DMS114 treated with DMSO at 0.1 percent for 48 hours (cell line): Measurements from ENCODE around the gene SERPINA10.
"Not testable (repeated sequence)": the region's sequence is repeated elsewhere in the genome, so short reads cannot be mapped to it uniquely, and the experiment has no call there.

ENCODE experiments used
- DNase-seq: peaks from one replicate; lab custom pipeline; 2025; ENCODE audit not compliant: unreplicated experiment; lab: John Stamatoyannopoulos, UW

SERPINA10 gene

DNA sequence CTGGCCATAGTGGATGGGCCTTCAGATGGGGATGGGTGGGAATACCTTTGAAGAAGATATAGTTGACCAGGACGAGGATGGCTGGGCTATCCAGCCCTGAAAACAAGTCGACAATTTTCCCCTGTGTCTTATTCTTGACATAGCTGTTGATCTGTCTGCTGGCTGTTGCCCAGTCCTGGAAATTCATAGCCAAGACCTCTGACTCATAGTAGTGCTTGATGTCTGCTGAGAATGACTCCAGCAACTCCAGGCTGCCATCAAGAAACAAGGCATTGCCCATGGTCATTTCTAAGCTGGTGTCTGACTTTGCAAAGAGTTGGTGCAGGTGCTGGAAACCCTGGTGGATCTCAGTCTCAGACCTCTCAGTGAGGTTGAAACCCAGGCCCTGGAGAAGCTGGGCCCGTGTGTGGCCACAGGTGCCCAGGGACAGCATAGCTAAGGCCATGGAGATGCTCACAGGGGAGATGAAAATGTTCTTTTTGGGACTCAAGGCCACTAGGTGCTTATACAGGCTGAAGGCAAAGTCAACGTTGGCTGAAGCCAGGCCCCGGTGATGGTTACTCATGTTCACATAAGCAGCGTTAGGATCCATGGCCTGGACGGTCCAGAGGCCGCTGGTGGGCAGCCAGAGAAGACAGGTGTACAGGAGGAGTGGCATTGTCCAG lies 21.1 kb upstream of the SERPINA10 start:
- no peak for DNase-seq

DNA sequence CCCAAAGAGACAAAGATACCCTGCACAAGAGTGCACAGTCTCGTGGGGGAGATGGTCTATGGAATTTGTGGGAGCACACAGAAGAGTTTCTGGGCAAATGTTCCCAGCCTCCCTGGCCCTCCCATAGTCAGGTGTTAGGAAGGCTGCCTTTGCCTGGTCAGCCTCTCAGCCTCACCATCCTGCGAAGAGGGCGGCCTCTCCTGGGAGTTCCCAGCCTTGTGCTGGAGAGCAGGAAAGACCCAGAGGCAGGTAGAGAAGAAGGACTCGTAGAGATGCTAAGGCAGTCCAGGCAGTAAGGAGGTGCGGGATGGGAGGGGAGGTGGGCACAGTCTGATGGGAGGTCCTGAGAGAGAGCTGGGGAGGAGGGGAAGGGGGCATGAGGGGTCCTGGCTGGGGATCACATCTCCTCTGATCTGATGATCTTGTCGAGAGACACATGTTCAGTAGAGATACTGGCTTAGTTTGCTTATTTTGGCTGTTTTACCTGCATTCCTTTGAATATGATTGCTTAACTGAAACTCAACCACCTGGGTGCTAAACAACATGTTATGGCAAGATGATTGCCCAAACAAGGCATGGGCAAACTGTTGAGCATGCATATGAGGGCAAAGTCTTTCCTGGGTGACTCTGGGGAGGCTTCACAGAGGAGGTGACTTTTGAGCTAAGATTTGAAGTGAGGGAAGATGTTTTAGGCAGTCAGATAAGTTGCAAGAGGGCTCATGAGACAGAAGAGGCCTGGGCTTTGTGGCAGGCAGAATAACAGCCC lies 19.6 kb upstream of the SERPINA10 start:
- DNase-seq: no peak

DNA sequence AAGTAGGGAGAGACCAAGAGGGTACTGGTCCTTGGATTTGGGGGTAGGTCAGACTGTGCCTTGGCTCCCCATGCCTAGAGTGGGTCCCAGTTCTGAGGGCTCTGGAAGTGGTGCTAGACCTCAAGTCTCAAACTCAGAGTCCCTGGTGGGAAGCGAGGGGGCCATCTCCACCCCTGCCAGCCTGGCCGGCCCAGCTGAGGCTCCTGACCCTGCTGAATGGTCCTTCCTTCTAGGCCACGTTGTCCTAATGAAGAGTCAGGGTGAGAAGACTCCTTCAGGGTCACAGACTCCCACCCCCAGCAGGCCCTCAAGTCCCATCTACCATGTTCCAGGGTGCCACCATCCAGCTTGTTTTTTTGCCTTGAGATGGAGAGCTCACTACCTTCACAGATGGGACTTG lies 17.2 kb upstream of the SERPINA10 start:
- no peak for DNase-seq

DNA sequence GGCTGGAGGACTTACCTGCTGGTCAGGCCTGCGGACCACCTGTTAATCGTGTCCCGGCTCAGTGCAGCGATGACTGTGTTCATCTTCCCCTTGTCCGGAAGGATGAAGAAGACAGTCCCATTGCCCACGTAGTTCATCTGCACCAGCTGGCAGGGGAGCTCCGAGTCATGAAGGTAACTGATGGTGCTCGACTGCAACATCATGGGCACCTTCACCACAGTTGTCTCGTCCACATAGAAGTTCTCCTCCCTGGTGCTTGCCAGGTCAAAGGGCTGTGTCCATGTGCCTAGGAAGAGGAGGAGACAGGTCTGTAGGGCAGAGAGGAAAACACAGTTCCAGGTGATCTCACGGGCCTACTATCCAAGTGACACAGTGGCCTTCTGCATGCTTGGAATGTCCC lies 16.7 kb upstream of the SERPINA10 start:
- DNase-seq: no peak

DNA sequence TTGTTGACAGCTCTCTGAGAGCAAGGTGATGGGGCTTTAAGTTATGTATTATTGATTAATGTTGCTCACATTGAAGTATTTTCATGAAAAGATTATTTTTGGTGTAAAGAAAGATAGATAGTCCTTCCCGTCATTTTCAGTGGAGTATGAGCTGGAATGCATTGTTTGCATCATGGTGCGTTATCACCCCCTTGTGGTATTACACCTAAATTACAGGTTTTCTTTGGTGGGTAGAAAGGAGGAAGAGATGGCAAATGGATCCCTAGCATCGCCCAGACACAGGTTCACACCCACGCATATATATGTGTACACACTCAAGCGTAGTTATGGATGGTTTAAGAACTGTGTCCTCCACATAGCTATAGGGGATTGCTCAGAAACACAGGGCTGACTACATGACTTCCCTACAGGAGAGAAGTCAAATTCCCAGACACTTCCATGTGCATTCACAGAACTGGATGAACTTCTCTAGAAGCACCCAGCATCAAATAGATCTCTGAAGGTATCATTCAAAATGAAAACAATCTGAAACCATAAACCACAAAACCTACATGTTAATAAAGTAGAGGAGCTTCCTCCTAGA lies 14.4 kb upstream of the SERPINA10 start:
- DNase-seq: no peak

DNA sequence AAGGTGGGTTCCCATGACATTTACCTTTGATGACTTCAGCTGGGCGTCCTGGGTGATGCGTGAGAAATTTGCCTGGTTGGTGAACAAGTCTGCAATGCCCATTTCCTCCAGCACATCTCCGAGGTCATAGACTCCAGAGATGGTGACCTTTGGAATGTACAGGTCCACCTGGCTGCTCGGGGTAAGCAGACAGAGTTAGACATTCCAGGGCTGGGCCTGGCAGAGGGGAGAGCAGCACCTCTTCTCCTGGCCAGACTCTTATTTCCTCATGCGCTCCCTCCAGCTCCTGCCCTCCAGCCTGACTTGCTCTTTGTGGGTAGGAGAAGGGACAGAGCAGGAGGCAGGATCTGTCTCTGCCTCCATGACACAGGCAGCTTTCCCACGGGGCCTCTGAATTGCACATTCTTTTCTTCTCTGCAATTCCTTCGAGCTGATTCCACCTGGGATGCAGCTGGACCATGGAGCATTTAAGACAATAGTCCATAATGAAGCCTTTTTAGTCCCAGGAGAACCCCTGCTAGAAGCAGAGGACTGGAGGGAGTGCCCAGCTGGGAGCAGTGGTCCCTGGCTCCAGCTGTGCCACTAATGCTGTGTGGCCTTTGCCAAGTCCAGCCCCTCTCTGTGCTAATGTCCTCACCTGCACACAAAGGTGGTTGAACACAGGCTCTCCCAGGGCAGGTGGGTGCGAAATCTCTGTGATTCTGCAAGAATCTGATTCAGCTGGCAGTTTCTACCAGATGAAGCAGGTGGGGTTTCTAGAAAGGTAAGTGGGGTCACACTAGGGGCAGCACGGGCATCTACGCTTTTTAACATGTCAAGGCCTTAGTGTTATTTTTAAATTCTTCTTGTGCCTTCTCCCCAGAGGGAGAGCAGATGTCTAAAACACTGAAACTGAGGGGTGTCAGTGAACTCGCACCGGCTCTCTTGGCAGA lies 13.2 kb upstream of the SERPINA10 start:
- no peak for DNase-seq

DNA sequence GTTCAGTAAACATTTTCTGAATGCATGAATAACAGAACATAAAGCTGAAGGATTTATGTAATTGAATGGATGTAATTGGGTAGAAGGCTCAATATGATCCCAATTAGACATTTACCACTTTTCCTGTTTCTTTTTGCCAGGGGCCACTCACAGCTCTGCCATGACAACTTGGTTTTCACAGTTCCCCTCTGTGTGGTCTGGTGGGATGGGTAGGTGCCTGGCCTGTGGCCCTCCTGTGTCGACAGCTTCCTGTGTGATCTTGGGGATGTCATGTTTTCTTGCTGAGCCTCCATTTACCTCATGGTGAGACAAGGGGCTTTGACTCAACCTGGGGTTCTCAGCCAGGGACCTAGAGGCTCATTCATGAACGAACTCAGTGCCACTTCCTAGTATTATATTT lies 12.6 kb upstream of the SERPINA10 start:
- no peak for DNase-seq

DNA sequence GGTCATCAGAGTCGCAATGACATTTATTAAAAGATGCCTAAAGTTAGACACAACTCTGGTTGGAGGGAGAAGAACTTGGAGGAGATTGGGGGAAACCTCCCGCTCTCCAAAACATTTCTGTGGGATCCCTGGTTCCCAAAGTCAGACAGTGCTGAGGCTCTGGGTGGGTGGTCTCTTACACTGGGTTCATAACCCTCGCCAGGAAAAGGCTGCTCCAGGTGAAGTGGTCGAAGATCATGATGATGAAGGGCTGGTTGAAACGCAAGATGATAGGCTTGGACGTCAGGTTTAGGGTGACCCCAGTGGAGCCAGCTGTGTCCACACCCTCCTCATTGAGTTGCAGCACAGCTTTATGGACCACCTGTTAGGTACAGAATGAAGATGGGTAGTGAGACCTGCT lies 11.2 kb upstream of the SERPINA10 start:
- no peak for DNase-seq

DNA sequence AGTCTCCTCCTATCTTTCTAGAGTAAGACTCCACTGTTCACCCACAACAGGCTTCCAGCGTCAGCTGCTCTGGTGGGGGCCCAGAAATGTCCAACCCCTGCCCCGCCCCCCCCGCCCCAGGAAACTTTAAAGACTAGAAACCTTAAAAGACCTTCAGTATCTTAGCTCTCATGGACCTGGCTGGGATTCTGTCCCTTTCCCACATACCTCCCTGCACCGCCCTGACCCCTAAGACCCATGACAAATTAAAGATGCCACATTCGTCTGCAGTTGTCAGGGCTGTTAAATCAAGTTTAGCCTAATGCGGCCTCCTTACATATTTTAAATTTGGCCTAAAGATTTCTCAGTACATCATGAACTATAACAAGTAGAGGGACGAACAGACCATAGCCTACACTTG lies 10.0 kb upstream of the SERPINA10 start:
- no peak for DNase-seq

DNA sequence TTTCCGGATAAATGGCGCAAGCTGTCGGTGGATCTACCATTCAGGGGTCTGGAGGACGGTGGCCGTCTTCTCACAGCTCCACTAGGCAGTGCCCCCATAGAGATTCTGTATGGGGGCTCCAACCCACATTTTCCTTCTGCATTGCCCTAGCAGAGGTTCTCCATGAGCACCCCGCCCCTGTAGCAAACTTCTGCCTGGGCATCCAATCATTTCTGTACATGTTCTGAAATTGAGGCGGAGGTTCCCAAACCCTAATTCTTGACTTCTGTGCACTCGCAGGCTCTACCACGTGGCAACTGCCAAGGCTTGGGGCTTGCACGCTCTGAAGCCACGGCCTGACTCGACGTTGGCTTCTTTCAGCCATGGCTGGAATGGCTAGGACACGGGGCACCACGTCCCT lies 5.1 kb upstream of the SERPINA10 start:
- DNase-seq: no peak

DNA sequence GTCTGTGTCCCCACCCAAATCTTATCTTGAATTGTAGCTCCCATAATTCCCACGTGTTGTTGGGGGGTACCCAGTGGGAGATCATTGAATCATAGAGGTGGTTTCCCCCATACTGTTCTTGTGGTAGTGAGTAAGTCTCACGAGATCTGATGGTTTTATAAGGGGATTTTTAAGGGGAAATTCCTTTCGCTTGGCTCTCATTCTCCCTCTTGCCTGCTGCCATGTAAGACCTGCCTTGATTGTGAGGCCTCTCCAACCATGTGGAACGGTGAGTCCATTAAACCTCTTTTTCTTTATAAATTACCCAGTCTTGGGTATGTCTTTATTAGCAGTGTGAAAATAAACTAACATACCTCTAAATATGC lies 3.1 kb upstream of the SERPINA10 start:
- DNase-seq: not testable (repeated sequence)

DNA sequence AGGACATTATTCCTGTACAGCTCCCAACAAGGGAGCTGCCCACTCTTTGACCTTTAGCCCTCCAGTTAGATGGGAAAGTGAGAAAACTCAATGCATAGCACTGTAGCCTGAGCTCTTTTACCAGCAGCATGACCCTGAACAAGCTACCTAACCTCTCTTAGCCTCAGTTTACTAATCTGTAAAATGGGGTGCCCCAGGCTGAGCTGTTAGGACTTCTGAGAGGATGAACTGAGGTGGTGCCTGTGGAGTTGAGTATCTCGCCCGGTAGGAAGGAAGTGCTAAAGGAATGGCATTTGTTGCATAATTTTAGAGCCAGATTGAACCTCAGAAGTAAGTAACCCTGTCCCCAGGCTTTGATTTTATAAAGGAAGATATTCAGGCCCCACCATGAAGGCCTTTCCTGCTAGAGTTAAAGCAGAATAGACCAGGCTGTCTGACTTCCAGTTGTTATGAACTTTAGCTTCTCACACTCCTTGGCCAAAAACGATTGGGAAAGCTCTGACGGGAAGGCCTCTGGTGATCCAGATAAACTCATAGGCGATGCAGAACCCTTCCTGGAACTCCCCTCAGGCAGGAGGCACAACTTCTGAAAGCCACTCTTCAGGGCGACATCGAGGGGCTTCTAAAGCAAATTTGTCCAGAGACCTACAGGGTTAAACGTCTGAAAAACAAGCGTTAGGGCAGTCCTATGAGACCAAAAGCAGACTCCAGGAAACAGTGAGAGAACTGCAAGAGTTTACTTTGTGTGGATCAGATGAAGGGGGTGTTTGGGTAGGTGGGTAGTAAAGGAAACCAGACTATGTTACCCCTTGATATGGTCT lies 2.5 kb upstream of the SERPINA10 start:
- no peak for DNase-seq

DNA sequence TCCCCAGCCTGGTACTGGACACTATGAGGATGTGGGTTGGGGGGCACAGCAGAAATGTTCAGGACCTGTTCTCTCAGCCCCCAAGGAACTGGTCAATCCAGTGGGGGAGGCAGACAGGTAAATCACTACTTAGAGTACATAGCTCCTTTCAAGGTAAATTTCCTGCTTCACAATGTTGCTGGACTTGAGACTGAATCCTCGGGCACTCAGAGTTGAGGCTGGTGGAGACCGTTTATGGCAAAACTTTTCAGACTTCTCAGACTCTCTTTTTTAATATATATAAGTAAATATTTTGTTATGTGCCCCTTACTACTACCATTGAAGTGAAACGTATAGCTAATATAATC lies 483 bp upstream of the SERPINA10 start:
- DNase-seq: no peak

DNA sequence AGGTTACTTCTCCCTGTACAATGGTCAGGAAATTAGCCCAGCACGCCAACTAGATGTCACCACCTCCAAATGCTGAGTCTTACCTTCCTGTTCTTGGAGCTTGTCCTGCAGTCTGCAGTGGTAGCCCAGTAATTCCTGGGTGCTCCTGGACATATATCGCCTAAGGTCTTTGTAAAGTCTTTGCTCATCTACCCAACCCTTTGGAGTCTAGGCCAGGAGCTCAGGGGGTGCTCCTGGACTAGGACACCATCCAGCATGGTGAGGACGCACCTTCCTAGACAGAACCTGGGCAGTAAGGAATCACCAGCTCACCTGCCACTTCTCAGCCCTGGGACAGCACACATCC lies 569 bp downstream of the SERPINA10 start:
- DNase-seq: no peak

DNA sequence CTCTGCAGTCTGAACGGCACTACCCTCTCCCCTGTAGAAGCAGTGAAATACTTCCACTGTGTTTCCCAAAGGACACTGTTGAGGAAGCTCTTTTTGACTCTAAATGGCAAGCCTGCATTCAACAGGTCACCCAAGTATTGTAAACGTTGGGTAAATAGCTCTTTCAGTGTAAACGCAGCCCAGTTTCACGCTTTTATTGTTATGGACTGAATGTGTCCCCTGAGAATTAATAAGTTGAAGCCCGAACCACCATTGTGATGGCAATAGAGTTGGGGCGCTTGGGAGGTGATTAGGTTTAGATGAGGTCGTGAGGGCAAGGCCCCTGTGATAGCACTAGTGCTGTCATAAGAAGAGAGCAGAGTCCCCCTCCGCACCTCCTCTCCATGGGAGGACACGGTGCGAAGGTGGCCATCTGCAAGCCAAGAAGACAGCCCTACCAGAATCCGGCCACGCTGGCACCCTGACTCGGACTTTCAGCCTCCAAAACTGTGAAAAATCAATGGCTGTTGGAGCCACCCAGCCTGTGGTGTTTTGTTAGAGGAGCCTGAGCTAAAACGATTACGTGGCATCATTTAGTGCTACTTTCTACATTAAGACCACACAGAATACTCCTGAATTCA lies 1.1 kb downstream of the SERPINA10 start:
- DNase-seq: no peak

DNA sequence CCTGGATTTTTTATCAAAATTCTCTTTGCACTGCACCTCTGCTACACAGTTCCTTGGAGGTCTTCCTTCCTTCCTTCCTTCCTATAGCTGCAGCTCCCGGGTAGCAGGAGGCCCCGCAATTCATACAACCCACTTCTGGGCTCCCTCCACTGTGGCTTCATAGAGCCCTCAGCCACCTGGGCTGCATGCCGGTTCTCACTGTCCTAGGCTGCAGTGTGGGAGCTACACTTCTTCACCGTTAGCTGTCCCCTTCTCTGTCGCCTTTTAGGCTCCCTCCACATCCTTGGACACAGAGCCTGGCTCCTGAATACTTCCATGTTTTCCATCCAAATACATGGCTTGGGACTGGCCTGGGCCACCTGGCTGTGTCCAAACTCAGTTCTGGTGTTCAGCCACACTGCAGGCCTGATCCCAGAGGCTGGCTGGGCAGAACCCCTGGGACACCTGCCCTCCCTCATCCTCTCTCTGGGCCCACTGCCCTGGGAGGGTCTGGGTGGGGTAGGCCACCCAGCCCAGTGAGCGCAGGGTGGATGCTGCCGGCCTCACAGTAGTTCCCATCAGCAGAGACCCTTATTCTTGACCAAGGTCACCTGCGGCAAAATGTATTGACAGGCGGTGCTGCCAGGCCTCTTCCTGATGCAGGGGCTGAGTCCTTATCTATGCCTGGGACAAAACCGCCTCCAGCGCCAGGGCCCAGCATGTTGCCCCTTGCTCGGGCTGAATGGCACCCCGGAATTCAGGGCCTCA lies 1.7 kb downstream of the SERPINA10 start:
- no peak for DNase-seq

DNA sequence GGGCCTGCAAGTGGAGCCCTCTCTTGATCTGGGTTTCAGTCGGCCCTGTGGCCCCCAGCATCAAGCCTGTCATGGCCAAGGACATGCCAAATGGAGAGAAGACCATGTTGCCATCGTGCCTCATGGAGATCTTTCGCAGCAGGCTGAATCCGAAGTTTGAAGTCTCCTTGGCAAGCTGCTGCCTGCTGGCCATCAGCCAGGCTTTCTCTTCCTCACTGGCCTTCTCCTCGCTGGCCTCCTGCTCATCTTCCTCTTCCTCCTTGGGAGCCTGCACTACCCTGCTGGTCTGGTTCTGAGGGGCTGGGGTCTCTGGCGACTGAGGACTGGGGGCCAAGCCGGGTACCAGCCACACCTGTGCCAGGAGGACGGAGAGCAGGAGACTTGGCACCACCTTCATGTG lies 2.9 kb downstream of the SERPINA10 start:
- DNase-seq: no peak

DNA sequence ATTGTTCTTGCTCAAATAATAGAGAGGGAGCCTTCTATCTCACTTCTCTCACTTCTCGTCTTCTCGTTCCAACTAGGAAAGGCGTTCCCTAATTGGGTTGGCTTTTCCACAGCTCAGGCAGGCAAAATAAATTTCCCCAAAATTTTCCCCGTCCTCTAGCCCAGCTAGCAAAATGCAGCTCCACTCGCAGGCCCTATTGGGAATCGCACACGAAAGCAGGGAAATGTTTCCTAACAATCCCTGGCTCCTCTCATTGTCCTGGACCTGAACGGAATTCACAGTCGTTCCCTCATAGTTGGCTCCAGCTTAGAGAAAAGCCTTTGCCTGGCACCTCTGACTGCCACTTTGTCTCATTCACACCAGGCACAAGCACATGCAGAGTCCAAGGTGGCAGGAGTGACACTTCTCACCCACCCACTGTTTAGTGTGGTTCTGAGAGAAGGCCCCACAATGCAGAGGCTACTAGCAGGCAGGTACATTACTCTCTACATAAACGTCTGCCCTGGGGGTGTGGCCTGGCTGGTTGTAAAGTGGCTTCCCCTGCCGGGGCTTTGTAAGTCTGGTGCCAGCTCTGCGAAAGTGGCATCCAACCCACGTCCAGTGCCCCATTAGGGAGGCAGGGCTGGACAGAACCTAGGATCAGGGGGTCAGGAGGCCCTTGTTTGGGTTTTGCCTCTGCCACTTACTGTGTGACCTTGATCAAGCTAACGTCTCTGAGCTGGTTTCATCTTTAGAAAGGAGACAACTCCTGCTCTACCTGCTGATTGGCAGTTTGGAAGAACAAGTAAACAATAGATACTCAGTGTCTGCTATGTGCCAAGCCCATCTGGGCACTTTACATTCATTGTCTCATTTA lies 4.2 kb downstream of the SERPINA10 start:
- DNase-seq: no peak

DNA sequence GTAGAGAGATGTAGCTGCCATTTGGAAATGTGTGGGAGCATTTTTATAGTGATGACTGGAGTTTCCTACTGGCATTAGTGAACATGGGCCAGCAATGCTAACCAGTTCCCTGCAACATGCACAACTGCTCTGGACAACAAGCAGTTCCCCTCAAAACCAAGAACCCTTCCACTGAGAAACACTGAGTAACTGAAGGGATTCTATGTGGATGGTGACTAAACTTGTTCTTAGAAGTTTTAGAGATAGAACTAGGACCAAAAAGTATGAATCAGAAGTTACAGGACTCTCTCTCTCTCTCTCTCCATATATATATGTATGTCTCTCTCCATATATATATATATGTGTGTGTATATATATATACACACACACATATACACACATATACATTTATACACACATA lies 7.9 kb downstream of the SERPINA10 start:
- no peak for DNase-seq
